Tibial nerve (tissue), 4 donors: Measurements from ENCODE around the gene RAB42.

ENCODE experiments used
- EP300 ChIP-seq, 2 donors: sonication (generic); formaldehyde crosslinking; IDR thresholded peaks; one replicate each; pipeline ENCODE4 v1.6.1; 2017; ENCODE audit warnings: antibody characterized with exemption in 2 of 2, mild to moderate bottlenecking in 1 of 2
- TF ChIP-seq, protein P1 (sequence below), 5 experiments: fragments of 200-600 bp in 3 of 5; fragments of 450-650 bp in 2 of 5; sonication (generic) in 3 of 5; IDR thresholded peaks; one replicate each; pipeline ENCODE4 v1.5.1; 2016 to 2019; ENCODE audit warnings: antibody characterized with exemption in 5 of 5, mild to moderate bottlenecking in 3 of 5, moderate library complexity in 2 of 5

- TF ChIP-seq, protein P1, sequence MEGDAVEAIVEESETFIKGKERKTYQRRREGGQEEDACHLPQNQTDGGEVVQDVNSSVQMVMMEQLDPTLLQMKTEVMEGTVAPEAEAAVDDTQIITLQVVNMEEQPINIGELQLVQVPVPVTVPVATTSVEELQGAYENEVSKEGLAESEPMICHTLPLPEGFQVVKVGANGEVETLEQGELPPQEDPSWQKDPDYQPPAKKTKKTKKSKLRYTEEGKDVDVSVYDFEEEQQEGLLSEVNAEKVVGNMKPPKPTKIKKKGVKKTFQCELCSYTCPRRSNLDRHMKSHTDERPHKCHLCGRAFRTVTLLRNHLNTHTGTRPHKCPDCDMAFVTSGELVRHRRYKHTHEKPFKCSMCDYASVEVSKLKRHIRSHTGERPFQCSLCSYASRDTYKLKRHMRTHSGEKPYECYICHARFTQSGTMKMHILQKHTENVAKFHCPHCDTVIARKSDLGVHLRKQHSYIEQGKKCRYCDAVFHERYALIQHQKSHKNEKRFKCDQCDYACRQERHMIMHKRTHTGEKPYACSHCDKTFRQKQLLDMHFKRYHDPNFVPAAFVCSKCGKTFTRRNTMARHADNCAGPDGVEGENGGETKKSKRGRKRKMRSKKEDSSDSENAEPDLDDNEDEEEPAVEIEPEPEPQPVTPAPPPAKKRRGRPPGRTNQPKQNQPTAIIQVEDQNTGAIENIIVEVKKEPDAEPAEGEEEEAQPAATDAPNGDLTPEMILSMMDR (IDR thresholded peaks at IDR 0.05) = no peak
- no peak for TF ChIP-seq EP300 (IDR thresholded peaks at IDR 0.05)
Measured at GRCh38 chr1:28578696-28579218, 13.3 kb upstream of the RAB42 start.
